CD14-positive monocyte (primary cell): ENCODE measurements around the gene TSPAN8. TPM values are rescaled to one million over a fixed set of nuclear protein-coding genes. Genes with fewer than 3 reads are reported as not detected.
"Not testable (repeated sequence)": the region's sequence is repeated elsewhere in the genome, so short reads cannot be mapped to it uniquely, and the experiment has no call there.

ENCODE experiments used
- DNase-seq, 3 donors: peaks; one replicate each; pipeline ENCODE4 v3.0.0-alpha.2; 2011 to 2022
- H2AFZ ChIP-seq: 2 replicates; pipeline ENCODE4 v1.6.0; 2012; ENCODE audit warnings: mild to moderate bottlenecking, low read depth, low read length, inconsistent platforms; ENCODE audit not compliant: insufficient read depth, poor library complexity, severe bottlenecking
- H3K27ac ChIP-seq, 2 donors: 1 replicate in 1 of 2; 2 replicates in 1 of 2; pipeline ENCODE4 v1.5.1; 2012 to 2013; ENCODE audit warnings: low read length in 2 of 2, control low read depth in 1 of 2, inconsistent platforms in 1 of 2, low read depth in 1 of 2, mild to moderate bottlenecking in 1 of 2
- H3K27me3 ChIP-seq, 2 donors: one replicate each; pipeline versions ENCODE4 v1.6.0 to v1.6.1; 2011 to 2013; ENCODE audit warnings: low read length in 2 of 2; ENCODE audit not compliant: control insufficient read depth in 2 of 2, insufficient read depth in 2 of 2
- H3K36me3 ChIP-seq, 2 donors: replicated peaks in 1 of 2; 1 replicate in 1 of 2; 2 replicates in 1 of 2; pipeline versions ENCODE4 v1.5.1 to v1.6.1; 2012 to 2013; ENCODE audit warnings: low read length in 2 of 2, control low read depth in 1 of 2, inconsistent platforms in 1 of 2, mild to moderate bottlenecking in 1 of 2; ENCODE audit not compliant: insufficient read depth in 2 of 2, control insufficient read depth in 1 of 2
- H3K4me1 ChIP-seq, 2 donors: 1 replicate in 1 of 2; 2 replicates in 1 of 2; pipeline versions ENCODE4 v1.5.1 to v1.6.1; 2012 to 2013; ENCODE audit warnings: low read length in 2 of 2, control low read depth in 1 of 2, inconsistent platforms in 1 of 2, mild to moderate bottlenecking in 1 of 2, moderate library complexity in 1 of 2; ENCODE audit not compliant: insufficient read depth in 2 of 2, control insufficient read depth in 1 of 2
- H3K4me2 ChIP-seq: replicated peaks from 2 replicates; pipeline ENCODE3; 2012; ENCODE audit warnings: low read length, moderate library complexity, mild to moderate bottlenecking; ENCODE audit not compliant: poor library complexity, severe bottlenecking; ENCODE audit errors: extremely low read depth
- H3K4me3 ChIP-seq, 3 experiments: fragments of 200-600 bp in 1 of 3; sonication (generic) in 1 of 3; replicated peaks in 1 of 3; 1 replicate in 2 of 3; 2 replicates in 1 of 3; pipeline ENCODE4 v1.5.1; 2011 to 2013; ENCODE audit warnings: low read length in 3 of 3, mild to moderate bottlenecking in 3 of 3, control low read depth in 2 of 3, low read depth in 2 of 3, inconsistent platforms in 1 of 3, moderate library complexity in 1 of 3
- H3K79me2 ChIP-seq: 2 replicates; pipeline ENCODE4 v1.6.0; 2012; ENCODE audit warnings: mild to moderate bottlenecking, control low read depth, inconsistent platforms, low read length, moderate library complexity; ENCODE audit not compliant: insufficient read depth
- H3K9ac ChIP-seq: 2 replicates; pipeline ENCODE4 v1.6.0; 2017; ENCODE audit warnings: low read length, mild to moderate bottlenecking; ENCODE audit not compliant: insufficient read depth, poor library complexity, severe bottlenecking
- H3K9me3 ChIP-seq, 2 donors: replicated peaks in 1 of 2; 1 replicate in 1 of 2; 2 replicates in 1 of 2; pipeline versions ENCODE4 v1.5.1 to v1.6.1; 2012 to 2013; ENCODE audit warnings: low read length in 2 of 2, control low read depth in 1 of 2; ENCODE audit not compliant: control insufficient read depth in 1 of 2, insufficient read depth in 1 of 2
- H4K20me1 ChIP-seq: 2 replicates; pipeline ENCODE4 v1.6.0; 2012; ENCODE audit warnings: mild to moderate bottlenecking, low read length, control low read depth, moderate library complexity; ENCODE audit not compliant: insufficient read depth
- H3K27ac Mint-ChIP-seq, 7 donors: one replicate each; pipeline ENCODE4 v1.8.0; 2020; ENCODE audit warnings: mild to moderate bottlenecking in 7 of 7, mixed read lengths in 7 of 7, moderate library complexity in 6 of 7, inconsistent platforms in 2 of 7
- H3K27me3 Mint-ChIP-seq, 3 donors: one replicate each; pipeline ENCODE4 v1.8.0; 2021 to 2022; ENCODE audit warnings: low read depth in 3 of 3, mild to moderate bottlenecking in 3 of 3, mixed read lengths in 3 of 3, moderate library complexity in 3 of 3, inconsistent platforms in 1 of 3
- H3K36me3 Mint-ChIP-seq, 2 donors: one replicate each; pipeline ENCODE4 v1.8.0; 2020; ENCODE audit warnings: mixed read lengths in 2 of 2, inconsistent platforms in 1 of 2, mild to moderate bottlenecking in 1 of 2
- H3K4me1 Mint-ChIP-seq: one replicate; pipeline ENCODE4 v1.8.0; 2020; ENCODE audit warnings: mild to moderate bottlenecking, mixed read lengths
- H3K4me3 Mint-ChIP-seq, 2 donors: one replicate each; pipeline ENCODE4 v1.8.0; 2020; ENCODE audit warnings: mild to moderate bottlenecking in 2 of 2, mixed read lengths in 2 of 2, moderate library complexity in 1 of 2
- H3K9me3 Mint-ChIP-seq, 7 donors: one replicate each; pipeline ENCODE4 v1.8.0; 2020 to 2022; ENCODE audit warnings: mixed read lengths in 7 of 7, mild to moderate bottlenecking in 6 of 7, moderate library complexity in 6 of 7, inconsistent platforms in 2 of 7
- CTCF ChIP-seq: fragments of 200-600 bp; IDR thresholded peaks from one replicate; pipeline ENCODE4 v1.8.0; 2022; ENCODE audit warnings: antibody characterized with exemption, mild to moderate bottlenecking
- WGBS: methylation state at CpG from one replicate; pipeline ENCODE4 v1.1.5; 2013; ENCODE audit warnings: missing lambda C conversion rate; ENCODE audit not compliant: insufficient coverage; 5-methylcytosine and 5-hydroxymethylcytosine counted together
- intact Hi-C, 2 donors: fragments of 100-400 bp; cut with micrococcal nuclease; formaldehyde crosslinking; loops; one replicate each; pipeline versions ENCODE4 v1.15.0 to v1.15.1; 2023
- polyA plus RNA-seq, 3 donors: library from polyadenylated mRNA; depleted of rRNA in 1 of 3; unstranded in 2 of 3; stranded (reverse) in 1 of 3; fragments of 300-500 nt in 2 of 3; fragments of >200 nt in 1 of 3; fragmentation: Illumina TruSeq in 2 of 3; gene quantifications; 1 replicate in 2 of 3; 2 replicates in 1 of 3; pipeline ENCODE4 v1.2.3, GENCODE V29; 2012 to 2021

Gene TSPAN8
- polyA plus RNA-seq, 3 donors: not detected

- Mint-ChIP-seq H3K4me3 (no peak overlapping the region), H3K27ac (no peak overlapping the region), H3K4me1 (no peaks in the 10 kb centered on the region), H3K36me3 (no peaks in the 10 kb centered on the region), H3K27me3 (no peaks in the 10 kb centered on the region), H3K9me3 (peaks cover 0 to 2% (median 0%) of the 10 kb centered on the region in 7 donors)
- H3K9me3 ChIP-seq: no peaks in the 10 kb centered on the region
- no peaks in the 10 kb centered on the region for H3K4me1 ChIP-seq
- intact Hi-C loops: no loop called here
- no CpG with 5 or more reads among the region's 5 CpGs for WGBS
- no peak overlapping the region for H3K4me3 ChIP-seq
- no peak for TF ChIP-seq CTCF
- no peak overlapping the region for H3K9ac ChIP-seq
- H3K27ac ChIP-seq: no peak overlapping the region
- no peaks in the 10 kb centered on the region for H3K36me3 ChIP-seq
- H4K20me1 ChIP-seq: no peaks in the 10 kb centered on the region
- H3K4me2 ChIP-seq: no peak overlapping the region
- no peak for DNase-seq
- H3K27me3 ChIP-seq: no peaks in the 10 kb centered on the region
- H3K79me2 ChIP-seq: no peaks in the 10 kb centered on the region
- no peak overlapping the region for H2AFZ ChIP-seq
These were observed 32.9 kb downstream of the TSPAN8 start for GRCh38 chr12:71124835-71125460.

GRCh38 chr12:71113148-71113547 lies 44.7 kb downstream of the TSPAN8 start:
- H4K20me1 ChIP-seq, H3K27me3 ChIP-seq, H3K36me3 Mint-ChIP-seq, H3K4me3 ChIP-seq, H3K36me3 ChIP-seq, H3K9ac ChIP-seq, DNase-seq, H3K27ac ChIP-seq, H3K27me3 Mint-ChIP-seq, H3K4me1 Mint-ChIP-seq, H3K27ac Mint-ChIP-seq, H3K4me2 ChIP-seq, intact Hi-C loops, H3K4me1 ChIP-seq, H3K4me3 Mint-ChIP-seq, H2AFZ ChIP-seq, H3K79me2 ChIP-seq: not testable (repeated sequence)
- WGBS: no CpG with 5 or more reads among the region's 1 CpG
- H3K9me3 ChIP-seq: peaks cover 25 to 30% of the 10 kb centered on the region in 2 donors
- peaks cover 12 to 32% (median 19%) of the 10 kb centered on the region in 7 donors for H3K9me3 Mint-ChIP-seq
